ENCODE results near the gene MYO9B.

DNA sequence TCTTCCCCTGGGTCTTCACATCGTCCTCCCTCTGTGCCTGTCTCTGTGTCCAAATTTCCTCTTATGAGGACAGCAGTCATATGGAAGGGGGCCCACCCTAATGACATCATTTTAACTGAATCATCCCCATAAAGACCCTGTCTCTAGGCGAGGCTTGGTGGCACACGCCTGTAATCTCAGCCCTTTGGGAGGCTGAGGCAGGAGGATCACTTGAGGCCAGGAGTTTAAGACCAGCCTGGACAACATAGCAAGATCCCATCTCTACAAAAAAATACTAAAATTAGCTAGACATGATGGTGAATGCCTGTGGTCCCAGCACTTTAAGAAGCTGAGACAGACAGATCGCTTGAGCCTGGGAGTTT, 4.8 kb downstream of the MYO9B start:
- no peak for TF ChIP-seq EZH2phosphoT487 (IDR thresholded peaks at IDR 0.05; ENCODE audit: low read depth)
- TF ChIP-seq, protein P1, sequence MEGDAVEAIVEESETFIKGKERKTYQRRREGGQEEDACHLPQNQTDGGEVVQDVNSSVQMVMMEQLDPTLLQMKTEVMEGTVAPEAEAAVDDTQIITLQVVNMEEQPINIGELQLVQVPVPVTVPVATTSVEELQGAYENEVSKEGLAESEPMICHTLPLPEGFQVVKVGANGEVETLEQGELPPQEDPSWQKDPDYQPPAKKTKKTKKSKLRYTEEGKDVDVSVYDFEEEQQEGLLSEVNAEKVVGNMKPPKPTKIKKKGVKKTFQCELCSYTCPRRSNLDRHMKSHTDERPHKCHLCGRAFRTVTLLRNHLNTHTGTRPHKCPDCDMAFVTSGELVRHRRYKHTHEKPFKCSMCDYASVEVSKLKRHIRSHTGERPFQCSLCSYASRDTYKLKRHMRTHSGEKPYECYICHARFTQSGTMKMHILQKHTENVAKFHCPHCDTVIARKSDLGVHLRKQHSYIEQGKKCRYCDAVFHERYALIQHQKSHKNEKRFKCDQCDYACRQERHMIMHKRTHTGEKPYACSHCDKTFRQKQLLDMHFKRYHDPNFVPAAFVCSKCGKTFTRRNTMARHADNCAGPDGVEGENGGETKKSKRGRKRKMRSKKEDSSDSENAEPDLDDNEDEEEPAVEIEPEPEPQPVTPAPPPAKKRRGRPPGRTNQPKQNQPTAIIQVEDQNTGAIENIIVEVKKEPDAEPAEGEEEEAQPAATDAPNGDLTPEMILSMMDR (IDR thresholded peaks at IDR 0.05; ENCODE audit: low read depth, low read length), result no peak

Measured in OCI-LY3 (cell line).